HG03469 (cell line): Measurements from ENCODE around the gene PRKAR1B.
"Not testable (repeated sequence)": the region's sequence is repeated elsewhere in the genome, so short reads cannot be mapped to it uniquely, and the experiment has no call there.

Experiments
- ATAC-seq: cut with Tn5 transposase; IDR thresholded peaks from one replicate; pipeline ENCODE4 v1.9.1; 2021; ENCODE audit warnings: mild to moderate bottlenecking, moderate library complexity, moderate number of reproducible peaks; ENCODE audit not compliant: unreplicated experiment

Gene PRKAR1B

DNA sequence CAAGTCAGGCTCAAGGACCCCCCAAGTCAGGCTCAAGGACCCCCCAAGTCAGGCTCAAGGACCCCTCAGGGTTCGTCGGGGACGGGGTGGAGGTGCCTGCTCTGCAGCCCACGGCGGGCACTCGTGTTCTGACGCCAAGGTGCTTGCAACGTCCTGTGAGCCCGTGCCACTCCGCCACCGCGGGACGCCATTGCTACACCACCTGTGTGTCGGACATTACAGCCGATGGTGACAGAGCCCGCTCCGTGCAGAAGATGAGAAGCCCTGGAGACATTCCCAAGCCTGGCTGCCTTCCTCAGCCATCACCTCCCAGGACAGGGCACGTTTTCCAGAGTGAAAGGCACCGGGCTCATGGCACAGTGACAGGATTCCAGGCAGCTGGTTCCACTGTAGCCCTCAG lies 98.3 kb downstream of the PRKAR1B start:
- no peak for ATAC-seq

DNA sequence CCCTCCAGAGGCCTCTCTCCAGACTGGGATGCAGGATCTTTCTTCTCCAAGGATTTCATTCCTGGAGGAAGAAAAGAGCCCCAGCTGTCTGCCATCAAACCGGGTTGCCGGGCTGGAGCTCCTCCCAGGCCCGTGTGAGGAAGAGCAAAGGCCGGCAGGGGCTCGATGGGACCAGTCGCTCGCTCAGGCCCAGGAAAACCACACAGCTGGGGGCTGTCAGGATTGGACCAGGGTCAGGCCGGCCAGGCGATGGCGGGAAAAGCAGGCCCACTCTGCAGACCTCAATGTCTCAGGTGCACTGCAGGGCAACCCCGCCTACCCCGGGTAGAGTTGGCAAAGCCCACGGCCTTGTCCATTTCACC lies 98.7 kb downstream of the PRKAR1B start:
- no peak for ATAC-seq

DNA sequence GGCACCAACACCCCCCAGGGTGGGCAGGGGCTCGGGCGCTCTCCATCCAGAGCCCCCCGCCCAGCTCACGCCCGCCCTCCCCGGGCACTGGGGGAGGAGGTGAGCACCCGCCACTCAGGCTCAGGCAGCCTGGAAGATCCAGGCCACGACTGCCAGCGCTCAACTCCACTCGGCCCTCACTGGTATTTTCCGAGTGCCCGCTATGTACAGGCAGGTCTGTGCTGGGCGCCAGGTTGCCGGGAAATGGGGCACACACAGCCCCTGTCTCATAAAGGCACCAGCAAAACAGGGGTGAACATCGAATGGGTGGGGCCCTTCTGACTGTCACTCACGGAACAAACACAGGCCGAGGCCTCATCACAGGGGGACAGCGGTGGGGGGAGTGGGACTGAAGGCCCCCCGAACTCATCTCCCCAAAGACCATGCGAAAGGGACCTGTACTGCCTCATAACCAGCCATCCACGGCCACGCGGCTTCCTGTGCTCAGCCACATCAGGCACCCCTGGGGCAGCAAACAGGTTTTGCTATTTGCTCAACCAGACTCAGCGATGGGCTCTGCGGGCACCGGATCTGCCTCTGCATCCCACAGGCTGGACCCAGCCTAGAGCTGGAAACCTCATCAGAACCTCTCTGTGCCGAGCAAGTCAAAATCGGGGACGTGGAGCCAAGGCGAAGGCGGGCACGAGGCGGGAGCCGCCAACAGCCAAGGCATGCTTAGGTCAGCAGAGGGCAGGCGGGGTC lies 99.2 kb downstream of the PRKAR1B start:
- ATAC-seq, result no peak

DNA sequence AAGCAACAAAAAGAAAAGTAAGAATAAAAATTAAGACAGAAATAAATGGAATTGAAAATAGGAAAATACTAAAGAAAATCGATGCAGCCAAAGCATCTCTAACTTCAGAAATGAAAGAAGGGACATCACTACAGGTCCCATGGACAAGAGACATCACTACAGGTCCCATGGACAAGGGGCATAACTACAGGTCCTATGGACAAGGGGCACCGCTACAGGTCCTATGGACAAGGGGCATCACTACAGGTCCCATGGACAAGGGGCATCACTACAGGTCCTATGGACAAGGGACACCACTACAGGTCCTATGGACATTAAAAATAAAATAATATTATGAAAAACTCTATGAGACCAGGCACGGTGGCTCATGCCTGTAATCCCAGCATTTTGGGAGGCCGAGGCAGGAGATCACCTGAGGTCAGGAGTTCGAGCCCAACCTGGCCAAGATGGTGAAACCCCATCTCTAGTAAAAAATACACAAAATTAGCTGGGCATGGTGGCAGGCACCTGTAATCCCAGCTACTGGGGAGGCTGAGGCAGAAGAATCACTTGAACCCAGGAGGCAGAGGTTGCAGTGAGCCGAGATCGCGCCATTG lies 101.6 kb downstream of the PRKAR1B start:
- no peak for ATAC-seq

DNA sequence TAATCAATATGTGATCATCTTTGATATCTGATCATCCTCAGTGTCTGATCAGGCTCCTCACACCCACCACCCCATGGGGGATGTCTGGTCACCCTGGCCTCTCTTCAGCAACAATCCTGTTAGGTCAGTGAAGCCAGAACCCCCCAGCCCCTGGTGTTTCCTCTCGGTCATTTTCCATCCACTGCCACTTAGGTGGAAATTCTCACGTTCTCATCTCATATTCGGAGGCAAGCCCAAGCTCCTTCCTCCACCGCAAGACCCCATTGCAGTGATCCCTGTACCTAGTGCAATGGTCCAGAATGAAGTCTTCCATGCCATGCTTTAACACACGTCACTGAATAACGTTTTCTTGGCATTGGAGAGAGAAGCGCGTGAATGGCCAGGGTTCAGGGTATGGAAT lies 103.6 kb downstream of the PRKAR1B start:
- ATAC-seq, result no peak

DNA sequence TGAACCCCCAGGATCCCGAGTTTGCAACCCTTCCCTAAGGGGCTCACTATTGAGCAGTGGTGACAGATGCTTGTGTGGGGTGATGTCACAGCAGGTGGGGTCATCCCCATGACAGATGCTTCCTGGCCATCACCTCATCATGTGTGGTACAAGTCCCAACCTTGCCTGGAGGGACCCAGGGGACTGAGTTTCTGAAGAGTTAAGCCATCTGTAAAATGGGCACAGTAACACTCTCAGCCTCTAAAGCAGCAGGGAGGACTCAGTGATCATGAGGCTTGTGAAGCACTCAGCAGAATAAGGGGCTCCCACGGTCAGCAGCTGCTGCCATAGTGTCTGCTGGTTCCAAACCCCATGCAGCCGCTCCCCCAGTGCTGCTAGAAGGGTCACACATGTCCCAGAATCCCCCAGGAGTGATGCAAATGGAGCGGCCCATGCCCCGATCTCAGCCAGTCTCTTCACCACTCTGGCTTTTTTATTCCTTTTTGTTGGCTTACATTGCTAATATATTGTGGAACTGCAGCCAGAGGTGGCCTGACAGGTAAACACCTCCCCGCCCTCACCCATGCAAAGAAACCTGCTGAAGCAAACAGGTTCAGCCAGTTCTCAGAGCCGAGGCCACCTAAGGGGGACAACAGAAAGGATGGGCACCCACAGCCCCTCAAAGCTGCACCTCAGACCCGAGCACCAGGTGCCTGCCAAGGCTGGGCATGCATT lies 105.4 kb downstream of the PRKAR1B start:
- no peak for ATAC-seq

DNA sequence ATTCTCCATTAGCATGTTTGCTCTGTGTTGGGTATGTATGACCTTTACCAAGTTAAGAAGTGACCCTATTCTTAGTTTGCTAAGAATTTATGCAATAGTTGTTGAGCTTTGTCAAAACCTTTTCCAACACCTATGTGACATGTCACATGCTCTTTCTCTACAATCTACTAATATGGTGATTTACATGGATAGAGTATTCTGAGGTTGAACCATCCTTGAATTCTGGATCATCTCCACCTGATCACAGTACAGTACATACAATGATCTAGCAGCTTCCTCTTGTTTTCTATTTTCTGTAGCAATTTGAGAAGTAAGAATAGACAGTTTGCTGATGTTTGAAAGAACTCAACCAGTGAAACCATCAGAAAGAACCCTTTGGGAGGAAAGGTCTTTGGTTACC lies 106.2 kb downstream of the PRKAR1B start:
- ATAC-seq, result no peak

DNA sequence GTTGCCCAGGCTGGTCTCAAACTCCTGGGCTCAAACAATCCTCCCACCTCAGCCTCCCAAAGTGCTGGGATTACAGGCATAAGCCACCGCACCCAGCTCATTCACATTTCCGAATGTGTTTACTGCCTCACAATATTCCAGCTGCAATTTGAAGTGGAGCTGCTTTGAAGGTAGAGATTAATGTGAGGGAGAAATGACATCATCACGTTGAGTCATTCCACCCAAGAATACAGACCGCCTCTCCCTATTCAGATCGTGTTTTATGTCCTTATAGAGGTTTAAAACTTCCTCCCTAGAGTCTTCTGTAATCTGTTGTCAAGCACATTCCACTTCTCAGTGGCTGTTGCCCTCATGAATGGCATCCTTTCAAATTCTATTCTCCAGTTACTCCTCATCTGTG lies 107.0 kb downstream of the PRKAR1B start:
- no peak for ATAC-seq

DNA sequence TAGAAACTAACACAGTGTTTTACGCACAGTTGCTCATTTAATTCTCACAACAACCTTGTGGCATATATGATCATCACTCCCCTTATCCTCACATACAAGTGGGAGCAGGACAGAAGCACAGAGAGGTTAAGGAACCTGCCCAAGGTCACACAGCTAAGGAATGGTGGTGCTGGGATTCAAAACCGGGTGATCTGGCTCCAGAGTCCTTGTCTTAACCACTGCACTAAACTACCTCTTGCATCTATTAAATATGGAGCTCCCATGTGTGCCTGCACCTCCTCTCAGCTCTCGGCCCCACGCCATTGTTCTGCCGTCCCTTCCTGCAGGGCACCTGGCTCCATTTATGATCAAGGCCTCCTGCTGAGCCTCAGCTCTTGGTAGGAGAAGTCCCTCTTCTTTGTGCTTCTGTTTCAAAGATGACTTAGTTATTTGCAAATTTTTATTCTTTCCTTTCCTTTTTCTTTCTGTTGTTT lies 107.7 kb downstream of the PRKAR1B start:
- ATAC-seq, result no peak

DNA sequence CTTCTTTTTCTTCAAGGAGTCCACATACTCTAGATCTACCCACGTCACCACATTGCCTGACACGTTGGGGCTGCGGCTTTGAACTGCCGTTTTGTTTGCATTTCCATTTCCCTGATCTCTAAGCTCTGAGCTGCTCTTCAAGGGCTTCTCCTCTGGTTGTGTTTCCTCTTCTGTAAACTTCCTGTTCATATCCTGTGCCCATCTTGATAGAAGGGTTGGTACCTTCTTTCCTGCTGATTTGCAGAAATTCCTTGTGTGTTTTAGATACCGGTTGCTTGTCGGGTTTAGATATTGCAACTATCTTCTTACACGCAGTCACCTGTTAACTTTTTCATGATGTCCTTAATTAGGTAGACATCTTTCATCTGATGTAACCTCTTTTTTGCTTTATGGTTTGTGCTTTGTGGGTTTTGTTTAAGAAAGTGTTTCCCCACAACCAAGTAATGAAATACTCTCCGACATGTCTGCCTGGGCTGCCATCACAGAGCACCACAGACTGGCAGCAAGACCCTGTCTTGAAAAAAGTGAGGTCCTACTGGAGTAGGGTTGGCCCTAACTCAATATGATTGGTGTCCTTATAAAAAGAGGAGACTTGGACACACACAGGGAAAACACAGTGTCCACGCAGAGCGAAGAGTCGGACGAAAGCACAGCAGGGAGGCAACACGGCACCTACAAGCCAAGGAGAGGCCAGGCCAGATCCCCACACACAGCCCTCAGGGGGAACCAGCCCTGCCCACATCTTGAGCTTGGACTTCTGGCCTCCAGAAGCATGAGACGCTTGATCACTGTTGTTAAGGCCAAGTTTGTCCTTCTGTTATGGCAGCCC lies 108.3 kb downstream of the PRKAR1B start:
- ATAC-seq, result no peak

DNA sequence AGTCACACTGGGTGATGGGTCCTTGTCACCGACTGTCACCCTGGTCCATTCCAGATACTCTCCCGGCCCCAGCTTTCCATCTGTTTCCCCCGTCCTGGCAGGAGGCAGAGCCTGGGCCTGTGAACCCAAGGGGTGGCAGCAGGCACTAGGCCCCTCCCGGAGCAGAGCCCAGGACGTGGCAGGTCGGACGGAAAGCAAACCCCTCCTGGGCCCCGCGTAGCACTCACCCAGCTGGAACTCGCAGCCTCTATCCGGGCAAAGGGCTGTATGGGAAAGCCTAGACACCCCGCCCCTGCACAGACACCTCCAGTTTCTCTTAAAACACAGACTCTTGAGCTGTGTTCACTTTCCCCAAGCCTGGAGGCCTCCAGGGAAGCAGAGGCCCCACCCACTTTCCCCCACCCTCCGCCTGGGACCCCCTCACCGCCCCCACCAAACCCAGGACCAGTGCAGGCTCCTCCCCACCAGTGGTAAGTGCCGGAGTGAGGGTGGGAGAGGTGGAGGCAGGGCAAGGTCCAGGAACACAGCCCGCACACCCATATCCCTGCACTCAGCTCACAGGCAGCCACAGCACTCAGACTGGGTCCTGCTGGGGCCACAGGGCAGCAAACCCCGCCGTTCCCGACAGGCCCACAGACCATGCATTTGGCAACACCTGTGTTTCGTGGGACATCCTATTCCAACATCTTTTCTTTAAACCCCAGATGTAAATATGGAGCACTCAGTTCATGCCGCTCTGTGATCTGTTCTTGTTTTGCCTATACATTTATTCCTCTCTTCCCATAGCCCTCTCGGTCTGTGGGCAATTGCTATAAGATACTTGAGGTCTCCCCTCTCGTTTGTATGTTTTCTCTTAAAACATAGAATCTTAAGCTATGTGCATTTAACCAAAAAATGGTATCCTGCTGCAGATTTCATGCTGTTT lies 109.2 kb downstream of the PRKAR1B start:
- ATAC-seq, result no peak

DNA sequence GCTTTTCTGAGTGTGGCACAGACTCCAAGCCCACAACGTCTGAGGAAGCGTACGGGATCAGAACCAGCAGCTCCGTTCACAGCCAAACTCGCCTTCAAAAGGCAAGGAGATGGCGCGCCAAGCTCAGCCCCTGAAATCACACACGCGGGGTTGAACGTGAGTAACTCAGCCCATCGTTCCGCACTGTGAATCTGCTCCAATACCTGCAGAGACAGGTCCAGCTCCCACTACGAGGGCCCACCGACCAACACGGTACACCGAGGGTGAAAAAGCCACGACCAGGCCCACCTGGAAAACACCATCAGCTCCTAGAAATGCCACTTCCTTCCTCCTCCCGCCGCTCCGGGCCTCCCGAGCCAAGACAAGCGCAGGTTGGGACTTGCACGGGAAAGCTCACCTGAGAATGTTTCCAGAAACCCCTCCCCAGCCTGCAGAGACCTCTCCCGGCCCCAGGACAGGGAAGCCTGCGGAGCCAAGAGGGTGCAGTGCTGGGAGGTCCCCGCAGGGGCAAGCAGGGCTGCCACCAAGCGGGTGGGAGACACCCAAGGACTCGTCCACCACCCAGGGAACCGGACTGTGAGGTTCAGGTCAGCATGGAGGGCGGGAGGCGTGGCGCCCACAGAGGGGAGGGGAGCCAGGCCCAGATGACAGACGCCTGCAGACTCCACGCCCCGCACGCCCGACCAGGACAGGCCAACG lies 113.5 kb downstream of the PRKAR1B start:
- ATAC-seq, result no peak

DNA sequence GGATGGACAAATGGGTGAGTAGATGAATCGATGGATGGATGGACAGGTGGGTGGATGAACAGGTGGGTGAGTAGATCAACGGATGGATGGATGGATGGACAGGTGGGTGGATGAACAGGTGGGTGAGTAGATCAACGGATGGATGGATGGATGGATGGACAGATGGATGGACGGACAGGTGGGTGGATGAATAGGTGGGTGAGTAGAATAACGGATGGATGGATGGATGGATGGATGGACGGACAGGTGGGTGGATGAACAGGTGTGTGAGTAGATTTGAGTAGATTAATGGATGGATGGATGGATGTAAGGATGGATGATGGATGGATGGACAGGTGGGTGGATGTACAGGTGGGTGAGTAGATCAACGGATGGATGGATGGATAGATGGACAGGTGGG lies 115.2 kb downstream of the PRKAR1B start:
- not testable (repeated sequence) for ATAC-seq

DNA sequence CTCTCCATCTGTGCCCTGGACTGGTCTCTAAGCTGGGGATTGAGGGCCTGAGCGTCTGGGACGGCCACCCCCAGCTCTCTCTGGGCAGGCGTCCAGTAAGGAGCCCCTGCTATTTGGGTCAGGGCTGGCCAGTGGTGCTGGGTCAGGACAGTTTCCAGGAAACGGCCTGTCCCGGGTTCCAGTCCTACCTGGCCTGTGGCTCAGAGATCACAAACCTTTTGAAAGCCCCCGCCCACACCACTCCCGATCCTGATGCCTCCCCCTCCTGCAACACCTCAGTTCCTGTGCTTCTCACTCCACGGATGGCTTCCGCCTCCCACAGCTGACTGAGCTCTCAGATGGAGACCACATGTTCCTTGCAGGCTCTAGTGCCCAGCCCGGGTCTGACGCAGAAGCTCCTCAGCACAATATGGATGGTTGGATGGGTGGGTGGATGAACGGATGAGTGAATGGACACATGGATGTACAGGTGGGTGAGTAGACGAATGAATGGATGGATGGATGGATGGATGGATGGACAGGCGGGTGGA lies 115.7 kb downstream of the PRKAR1B start:
- no peak for ATAC-seq

DNA sequence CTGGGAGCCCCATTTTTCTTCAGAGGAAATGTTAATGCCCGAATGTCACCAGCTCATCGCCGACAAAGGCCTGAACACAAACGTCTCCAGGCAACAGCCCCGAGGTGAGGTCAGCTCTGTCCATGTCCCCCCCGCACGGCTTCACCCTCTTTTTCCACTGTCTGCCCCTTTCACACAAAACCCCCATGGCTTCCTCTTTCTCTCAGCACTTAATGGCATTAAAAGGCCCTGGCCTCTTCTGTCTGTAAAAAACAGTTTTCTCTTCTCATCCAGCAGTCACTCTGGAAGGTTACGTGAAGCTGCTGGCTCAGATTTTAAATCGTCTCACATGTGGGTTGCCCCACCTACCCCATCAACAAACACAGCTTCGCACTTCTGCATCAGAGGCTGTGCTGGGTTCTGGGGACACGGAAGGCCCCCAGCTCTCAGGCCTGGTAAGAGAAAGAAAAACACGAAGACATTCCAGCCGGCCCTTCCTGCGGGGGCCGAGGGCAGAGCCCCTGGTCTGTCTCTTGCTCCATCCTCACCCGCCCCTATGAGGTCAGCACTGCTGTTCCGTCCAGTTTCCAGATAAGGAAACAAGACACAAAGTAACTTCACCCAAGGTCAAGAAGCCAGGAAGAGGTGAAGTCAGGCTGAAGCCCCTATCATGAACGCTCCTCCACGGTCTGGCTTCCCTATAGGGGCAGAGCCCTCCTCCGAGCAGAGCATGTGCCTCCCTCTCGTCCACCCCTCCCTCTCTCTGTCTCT lies 116.4 kb downstream of the PRKAR1B start:
- no peak for ATAC-seq

DNA sequence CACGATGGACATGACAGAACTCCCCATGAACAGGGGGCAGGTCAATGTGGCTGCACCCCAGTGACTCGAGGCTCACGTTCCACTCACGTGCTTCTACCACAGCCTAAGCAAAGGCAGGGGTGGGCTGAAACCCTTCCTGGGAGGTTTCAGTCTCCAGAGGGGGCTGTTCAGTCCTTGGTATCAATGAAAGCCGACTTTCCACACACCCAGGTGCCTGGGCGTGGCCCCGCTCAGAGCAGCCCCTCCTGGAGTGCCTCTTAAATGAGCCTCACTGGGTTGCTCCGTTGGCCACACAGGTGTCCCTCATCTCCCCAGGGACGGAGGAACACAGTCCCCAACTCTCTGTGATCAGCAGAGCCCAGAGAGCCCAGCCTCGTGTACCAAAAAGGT lies 116.9 kb downstream of the PRKAR1B start:
- ATAC-seq, result no peak

DNA sequence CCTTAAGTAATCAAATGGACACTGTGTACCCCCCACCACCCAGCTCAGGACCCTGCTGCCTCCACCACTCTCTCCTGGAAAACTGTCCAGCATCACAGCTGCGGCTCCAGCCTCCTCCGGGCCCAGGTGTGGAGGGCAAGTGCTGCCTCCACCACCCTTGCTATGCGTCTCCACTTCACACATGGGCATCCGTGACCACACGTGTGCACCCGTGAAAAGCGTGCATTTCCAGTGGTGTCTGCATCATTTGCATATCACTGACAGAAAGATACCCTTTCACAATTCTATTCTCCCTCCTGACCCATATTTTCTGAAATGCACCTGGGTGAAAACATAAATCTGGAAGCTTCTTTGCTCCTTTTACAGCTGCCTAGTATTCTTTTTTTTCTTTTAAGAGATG lies 117.7 kb downstream of the PRKAR1B start:
- no peak for ATAC-seq

DNA sequence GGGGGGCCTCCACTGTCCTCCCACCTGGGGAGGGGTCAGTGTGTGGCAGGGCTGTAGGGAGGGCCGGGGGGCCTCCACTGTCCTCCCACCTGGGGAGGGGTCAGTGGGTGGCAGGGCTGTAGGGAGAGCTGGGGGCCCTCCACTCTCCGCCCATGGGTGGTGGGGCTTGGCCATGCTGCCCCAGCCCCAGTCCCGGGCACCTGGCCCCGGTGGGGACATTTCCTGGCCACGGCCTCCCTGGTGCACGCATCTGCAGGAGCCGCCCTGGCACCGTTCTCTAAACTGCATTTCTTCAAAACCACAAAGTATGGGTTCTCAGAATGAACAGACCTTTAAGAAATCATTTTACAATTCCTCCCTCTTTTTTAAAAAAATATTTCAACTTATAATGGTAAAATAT lies 118.1 kb downstream of the PRKAR1B start:
- no peak for ATAC-seq

DNA sequence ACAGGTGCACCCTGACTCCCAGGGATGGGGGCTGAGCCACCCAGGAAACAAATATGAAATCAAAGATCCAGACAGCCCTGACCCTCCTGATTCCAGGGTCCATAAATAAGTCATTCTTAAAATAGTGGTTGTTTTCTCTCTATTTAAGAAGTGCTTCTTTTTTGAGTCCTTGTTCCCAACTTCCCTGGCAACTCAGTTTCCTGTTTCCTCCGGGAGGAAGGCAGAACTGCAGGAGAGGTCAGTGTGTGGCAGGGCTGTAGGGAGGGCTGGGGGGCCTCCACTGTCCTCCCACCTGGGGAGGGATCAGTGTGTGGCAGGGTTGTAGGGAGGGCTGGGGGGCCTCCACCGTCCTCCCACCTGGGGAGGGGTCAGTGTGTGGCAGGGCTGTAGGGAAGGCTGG lies 118.7 kb downstream of the PRKAR1B start:
- ATAC-seq, result no peak
